ENCODE measurements around the gene BANF1. TPM values are rescaled to one million over a fixed set of nuclear protein-coding genes. Genes with fewer than 3 reads are reported as not detected.

Gene BANF1
- total and polyA plus RNA-seq, 2 donors (not counting 1 experiment from before 2014, with no cell fraction given), result 74.3 to 99.3 TPM

DNA sequence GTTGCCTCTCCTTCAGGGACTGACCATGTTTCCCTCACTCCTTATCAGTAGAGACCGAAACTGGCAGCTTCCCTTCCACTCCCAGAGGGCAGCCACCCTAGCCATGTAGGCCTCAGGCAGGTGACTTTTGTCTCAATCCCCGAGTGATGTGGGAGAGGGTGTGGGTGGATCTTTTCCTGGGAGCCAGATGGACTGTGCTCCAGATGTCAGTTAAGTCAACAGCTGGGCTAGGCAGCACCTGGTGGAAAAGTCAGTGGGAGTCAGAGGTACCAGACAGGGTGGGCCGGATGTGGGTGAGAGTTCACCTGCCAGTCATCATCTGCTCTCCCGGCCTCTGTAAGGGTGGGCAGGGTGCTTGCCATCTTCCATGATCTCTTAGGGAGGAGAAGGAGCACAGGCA is 1.9 kb downstream of the BANF1 start:
- TF ChIP-seq, protein P1, sequence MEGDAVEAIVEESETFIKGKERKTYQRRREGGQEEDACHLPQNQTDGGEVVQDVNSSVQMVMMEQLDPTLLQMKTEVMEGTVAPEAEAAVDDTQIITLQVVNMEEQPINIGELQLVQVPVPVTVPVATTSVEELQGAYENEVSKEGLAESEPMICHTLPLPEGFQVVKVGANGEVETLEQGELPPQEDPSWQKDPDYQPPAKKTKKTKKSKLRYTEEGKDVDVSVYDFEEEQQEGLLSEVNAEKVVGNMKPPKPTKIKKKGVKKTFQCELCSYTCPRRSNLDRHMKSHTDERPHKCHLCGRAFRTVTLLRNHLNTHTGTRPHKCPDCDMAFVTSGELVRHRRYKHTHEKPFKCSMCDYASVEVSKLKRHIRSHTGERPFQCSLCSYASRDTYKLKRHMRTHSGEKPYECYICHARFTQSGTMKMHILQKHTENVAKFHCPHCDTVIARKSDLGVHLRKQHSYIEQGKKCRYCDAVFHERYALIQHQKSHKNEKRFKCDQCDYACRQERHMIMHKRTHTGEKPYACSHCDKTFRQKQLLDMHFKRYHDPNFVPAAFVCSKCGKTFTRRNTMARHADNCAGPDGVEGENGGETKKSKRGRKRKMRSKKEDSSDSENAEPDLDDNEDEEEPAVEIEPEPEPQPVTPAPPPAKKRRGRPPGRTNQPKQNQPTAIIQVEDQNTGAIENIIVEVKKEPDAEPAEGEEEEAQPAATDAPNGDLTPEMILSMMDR (IDR thresholded peaks at IDR 0.05), result no peak
- TF ChIP-seq EZH2 (IDR thresholded peaks at IDR 0.05; ENCODE audit: borderline replicate concordance, insufficient read depth, low read depth, low read length, poor library complexity, severe bottlenecking), result no peak
- WGBS (ENCODE audit: insufficient coverage), result 84% methylated on average over 2 of the region's 4 CpGs
- intact Hi-C loops (cut with micrococcal nuclease), result loop anchor here (5.0 kb wide), 1 partner anchor 432 kb away; the partner anchor contains the start of genes FAM89B and ZNRD2

DNA sequence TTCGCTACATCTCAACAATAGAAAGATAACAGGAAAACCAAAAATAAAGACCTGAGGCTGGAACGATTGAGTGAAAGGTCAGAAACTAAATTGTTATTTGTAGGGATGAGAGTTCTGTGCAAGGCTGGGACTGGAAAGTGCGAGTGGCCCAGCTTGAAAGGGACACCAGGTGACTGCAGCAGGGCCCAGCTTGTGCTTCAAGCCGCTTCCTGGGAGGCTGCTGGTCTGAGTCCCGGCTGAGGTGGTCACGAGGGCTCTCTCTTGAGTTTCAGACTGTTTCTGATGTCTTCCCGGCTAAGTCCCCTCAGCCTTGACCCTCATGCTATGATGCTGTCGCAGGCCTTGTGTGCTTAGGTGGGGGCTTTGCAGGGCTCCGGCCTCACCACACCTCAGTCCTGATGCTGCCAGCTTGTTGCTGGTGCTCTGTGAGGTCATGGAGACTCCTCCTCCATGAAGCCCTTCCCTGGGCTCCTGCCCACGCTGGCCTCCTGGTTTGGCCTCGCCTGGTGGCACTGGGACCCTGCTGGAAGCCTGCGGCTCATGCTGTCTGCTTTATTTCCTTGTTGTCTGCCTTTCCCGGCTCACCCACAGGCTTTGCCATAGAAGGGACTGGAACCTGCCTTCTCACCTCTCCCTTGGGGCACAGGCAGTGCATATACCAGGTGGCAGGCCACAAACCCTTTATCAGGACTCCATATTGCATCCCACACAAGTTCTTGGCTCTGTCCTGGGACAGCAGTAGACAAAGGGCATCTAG is 4.0 kb downstream of the BANF1 start:
- Histone ChIP-seq H3K79me2 (ENCODE audit: control insufficient read depth, insufficient read depth, low read length) (peaks cover 25% of the 10 kb centered on the region), H3K4me3 (ENCODE audit: control extremely low read depth in 1 of 5, extremely low read depth in 1 of 5, insufficient read depth in 1 of 5, low read depth in 2 of 5, low read length in 4 of 5) (no peak overlapping the region), H3K4me1 (ENCODE audit: control insufficient read depth in 2 of 2, insufficient read depth in 2 of 2, low read length in 2 of 2) (peaks cover 8 to 12% of the 10 kb centered on the region in 2 donors), H3K27ac (ENCODE audit: low read length in 2 of 2) (no peak overlapping the region), H2AFZ (ENCODE audit: insufficient read depth, low read depth, low read length, poor library complexity, severe bottlenecking) (no peak overlapping the region), H4K20me1 (ENCODE audit: control insufficient read depth, insufficient read depth, low read length, poor library complexity, severe bottlenecking) (peaks cover 33% of the 10 kb centered on the region), H3K9me3 (ENCODE audit: control extremely low read depth in 1 of 3, control insufficient read depth in 2 of 3, insufficient read depth in 1 of 3, low read length in 2 of 3) (no peaks in the 10 kb centered on the region), H3K27me3 (replicated peaks in 1 of 4; ENCODE audit: control extremely low read depth in 1 of 4, control insufficient read depth in 3 of 4, insufficient read depth in 4 of 4, low read length in 3 of 4) (peaks cover 0 to 2% (median 1%) of the 10 kb centered on the region in 4 experiments), H3K36me3 (replicated peaks in 1 of 2; ENCODE audit: control extremely low read depth in 1 of 2, control insufficient read depth in 1 of 2, extremely low read depth in 1 of 2, insufficient read depth in 2 of 2, low read length in 1 of 2) (peaks cover 0 to 23% of the 10 kb centered on the region in 2 experiments), H3K9ac (ENCODE audit: low read length) (no peak overlapping the region), H3K4me2 (replicated peaks; ENCODE audit: low read depth, low read length, poor library complexity, severe bottlenecking) (no peak overlapping the region)
- ATAC-seq (ENCODE audit: low read depth) (no peak), DNase-seq (peak; percentile 15)
- H3K27ac Mint-ChIP-seq, result no peak overlapping the region
- POLR2A ChIA-PET, result no interaction called here
- WGBS (ENCODE audit: insufficient coverage), result 90% methylated on average over 12 of the region's 13 CpGs
- CTCF ChIA-PET, result no interaction called here
- no peak for TF ChIP-seq EZH2 (IDR thresholded peaks at IDR 0.05; ENCODE audit: borderline replicate concordance, insufficient read depth, low read depth, low read length, poor library complexity, severe bottlenecking)
- TF ChIP-seq, protein P1 (IDR thresholded peaks at IDR 0.05), result no peak
- peaks cover 6% of the 10 kb centered on the region for H3K27me3 Mint-ChIP-seq
- intact Hi-C loops (cut with micrococcal nuclease), result no loop called here
- no peak overlapping the region for H3K4me3 Mint-ChIP-seq
- H3K4me1 Mint-ChIP-seq, result peaks cover 24% of the 10 kb centered on the region
- H3K9me3 Mint-ChIP-seq (ENCODE audit: insufficient read depth), result no peaks in the 10 kb centered on the region

More for the DNA sequence above, 1.9 kb downstream of the BANF1 start:
- Histone ChIP-seq H3K27ac (ENCODE audit: low read length in 2 of 2) (no peak overlapping the region), H3K4me3 (ENCODE audit: control extremely low read depth in 1 of 5, extremely low read depth in 1 of 5, insufficient read depth in 1 of 5, low read depth in 2 of 5, low read length in 4 of 5) (no peak overlapping the region), H3K4me2 (replicated peaks; ENCODE audit: low read depth, low read length, poor library complexity, severe bottlenecking) (no peak overlapping the region), H3K4me1 (ENCODE audit: control insufficient read depth in 2 of 2, insufficient read depth in 2 of 2, low read length in 2 of 2) (peaks cover 16 to 25% of the 10 kb centered on the region in 2 donors), H4K20me1 (ENCODE audit: control insufficient read depth, insufficient read depth, low read length, poor library complexity, severe bottlenecking) (peaks cover 51% of the 10 kb centered on the region), H3K36me3 (replicated peaks in 1 of 2; ENCODE audit: control extremely low read depth in 1 of 2, control insufficient read depth in 1 of 2, extremely low read depth in 1 of 2, insufficient read depth in 2 of 2, low read length in 1 of 2) (peaks cover 1 to 35% of the 10 kb centered on the region in 2 experiments), H3K9ac (ENCODE audit: low read length) (no peak overlapping the region), H2AFZ (ENCODE audit: insufficient read depth, low read depth, low read length, poor library complexity, severe bottlenecking) (no peak overlapping the region), H3K27me3 (replicated peaks in 1 of 4; ENCODE audit: control extremely low read depth in 1 of 4, control insufficient read depth in 3 of 4, insufficient read depth in 4 of 4, low read length in 3 of 4) (no peaks in the 10 kb centered on the region), H3K9me3 (ENCODE audit: control extremely low read depth in 1 of 3, control insufficient read depth in 2 of 3, insufficient read depth in 1 of 3, low read length in 2 of 3) (no peaks in the 10 kb centered on the region), H3K79me2 (ENCODE audit: control insufficient read depth, insufficient read depth, low read length) (peaks cover 43% of the 10 kb centered on the region)
- ATAC-seq (ENCODE audit: low read depth) (no peak), DNase-seq (no peak)
- Mint-ChIP-seq H3K9me3 (ENCODE audit: insufficient read depth) (no peaks in the 10 kb centered on the region), H3K4me1 (peaks cover 34% of the 10 kb centered on the region), H3K27ac (peak overlapping the region; percentile 56), H3K27me3 (no peaks in the 10 kb centered on the region), H3K4me3 (peak overlapping the region; percentile 59)
- ChIA-PET POLR2A (no interaction called here), CTCF (interaction anchor here (1.6 kb wide), 1 partner anchor 145 kb away, joined by 4 read pairs; the partner anchor contains the start of gene MUS81)
